IMR-90 (cell line): Measurements from ENCODE around the gene CDH2. TPM values are rescaled to one million over a fixed set of nuclear protein-coding genes. Genes with fewer than 3 reads are reported as not detected.

Experiments used
- ATAC-seq: fragments of 200-7000 bp; cut with Tn5 transposase; 2 replicates; pipeline ENCODE4 v1.9.1; 2020; ENCODE audit warnings: low read depth, mild to moderate bottlenecking, moderate library complexity
- BruUV-seq: library from RNA; stranded (reverse); fragments of 400-500 nt; replicated peaks from 2 replicates; lab custom pipeline; 2021; lab: Mats Ljungman, UMichigan
- CTCF ChIA-PET: fragments of 300-600 bp; formaldehyde crosslinking; extraction: SDS; loops from one replicate; lab custom pipeline; 2021; ENCODE audit warnings: antibody characterized with exemption; lab: Yijun Ruan, JAX
- POLR2A ChIA-PET: fragments of 300-600 bp; sonication (Branson Sonifier 250); formaldehyde crosslinking; loops from one replicate; lab custom pipeline; 2022; ENCODE audit warnings: antibody characterized with exemption; ENCODE audit not compliant: unreplicated experiment; lab: Charles Lee
- DNase-seq: peaks from one replicate; pipeline ENCODE4 v3.0.0; 2013
- H2AFZ ChIP-seq: replicated peaks from 2 replicates; pipeline ENCODE3; 2013; ENCODE audit warnings: low read length, mild to moderate bottlenecking; ENCODE audit not compliant: poor library complexity
- H2AK5ac ChIP-seq: 2 replicates; pipeline ENCODE4 v1.6.1; 2013; ENCODE audit warnings: low read depth, low read length, inconsistent platforms
- H2AK9ac ChIP-seq: replicated peaks from 2 replicates; pipeline ENCODE3; 2013; ENCODE audit warnings: mild to moderate bottlenecking, low read depth, low read length, moderate library complexity; ENCODE audit not compliant: poor library complexity
- H2BK120ac ChIP-seq: 2 replicates; pipeline ENCODE4 v1.6.1; 2013; ENCODE audit warnings: low read depth, low read length, inconsistent platforms
- H2BK15ac ChIP-seq: 3 replicates; pipeline ENCODE4 v1.6.1; 2013; ENCODE audit warnings: low read depth, low read length, inconsistent platforms
- H2BK20ac ChIP-seq: 2 replicates; pipeline ENCODE4 v1.6.1; 2013; ENCODE audit warnings: low read depth, mild to moderate bottlenecking, inconsistent platforms, low read length, moderate library complexity
- H2BK5ac ChIP-seq: 2 replicates; pipeline ENCODE4 v1.6.1; 2013; ENCODE audit warnings: mild to moderate bottlenecking, low read depth, low read length, inconsistent platforms; ENCODE audit not compliant: poor library complexity, severe bottlenecking
- H3K14ac ChIP-seq: replicated peaks from 2 replicates; pipeline ENCODE4 v1.6.1; 2013; ENCODE audit warnings: low read depth, low read length, inconsistent platforms
- H3K18ac ChIP-seq: 2 replicates; pipeline ENCODE4 v1.6.1; 2013; ENCODE audit warnings: low read depth, low read length, control low read depth
- H3K23ac ChIP-seq: 2 replicates; pipeline ENCODE4 v1.6.1; 2013; ENCODE audit warnings: low read depth, low read length, inconsistent platforms
- H3K27ac ChIP-seq: 2 replicates; pipeline ENCODE4 v1.5.1; 2013; ENCODE audit warnings: mild to moderate bottlenecking, control low read depth, low read length; ENCODE audit not compliant: insufficient read depth
- H3K27me3 ChIP-seq: 2 replicates; pipeline ENCODE4 v1.6.1; 2013; ENCODE audit warnings: low read length; ENCODE audit not compliant: control insufficient read depth, insufficient read depth
- H3K36me3 ChIP-seq: 2 replicates; pipeline ENCODE4 v1.6.1; 2013; ENCODE audit warnings: low read length, mixed read lengths; ENCODE audit not compliant: control insufficient read depth, insufficient read depth
- H3K4ac ChIP-seq: 2 replicates; pipeline ENCODE4 v1.6.1; 2013; ENCODE audit warnings: low read depth, low read length, inconsistent platforms
- H3K4me1 ChIP-seq: 2 replicates; pipeline ENCODE4 v1.6.1; 2013; ENCODE audit warnings: low read length, mixed read lengths; ENCODE audit not compliant: control insufficient read depth, insufficient read depth
- H3K4me2 ChIP-seq: 2 replicates; pipeline ENCODE4 v1.6.1; 2013; ENCODE audit warnings: low read depth, mild to moderate bottlenecking, control low read depth, low read length, moderate library complexity
- H3K4me3 ChIP-seq: 2 replicates; pipeline ENCODE4 v1.5.1; 2013; ENCODE audit warnings: low read depth, mild to moderate bottlenecking, control low read depth, low read length, moderate library complexity; ENCODE audit not compliant: insufficient read depth
- H3K56ac ChIP-seq: 2 replicates; pipeline ENCODE4 v1.6.1; 2013; ENCODE audit warnings: low read length, inconsistent platforms; ENCODE audit not compliant: insufficient read depth; ENCODE audit errors: extremely low read depth
- H3K79me1 ChIP-seq, 2 experiments: 2 replicates each; pipeline ENCODE4 v1.6.1; 2013; ENCODE audit warnings: low read length in 2 of 2, inconsistent platforms in 1 of 2, low read depth in 1 of 2
- H3K9ac ChIP-seq: 2 replicates; pipeline ENCODE4 v1.6.1; 2013; ENCODE audit warnings: low read depth, low read length, control low read depth
- H3K9me1 ChIP-seq: 2 replicates; pipeline ENCODE4 v1.6.1; 2013; ENCODE audit warnings: low read length, inconsistent platforms; ENCODE audit not compliant: insufficient read depth
- H3K9me3 ChIP-seq: 2 replicates; pipeline ENCODE4 v1.6.1; 2013; ENCODE audit warnings: low read length; ENCODE audit not compliant: control insufficient read depth, insufficient read depth
- H4K20me1 ChIP-seq: 2 replicates; pipeline ENCODE4 v1.6.1; 2013; ENCODE audit warnings: low read length, inconsistent platforms; ENCODE audit not compliant: insufficient read depth
- H4K5ac ChIP-seq: 2 replicates; pipeline ENCODE4 v1.6.1; 2013; ENCODE audit warnings: mild to moderate bottlenecking, low read depth, low read length, control low read depth
- H4K8ac ChIP-seq, 2 experiments: 2 replicates each; pipeline ENCODE4 v1.6.1; 2013; ENCODE audit warnings: low read depth in 2 of 2, low read length in 2 of 2, control low read depth in 1 of 2, inconsistent platforms in 1 of 2
- H4K91ac ChIP-seq: 2 replicates; pipeline ENCODE4 v1.6.1; 2013; ENCODE audit warnings: low read depth, low read length, inconsistent platforms; ENCODE audit not compliant: insufficient read depth
- BHLHE40 ChIP-seq: fragments of 150-350 bp; IDR thresholded peaks from 2 replicates; pipeline ENCODE4 v1.6.1; 2016; ENCODE audit warnings: mild to moderate bottlenecking, low read depth, low read length
- CEBPB ChIP-seq: IDR thresholded peaks from 2 replicates; pipeline ENCODE4 v1.6.1; 2012; ENCODE audit warnings: low read depth, low read length, improper control_type of control experiment
- CHD1 ChIP-seq: IDR thresholded peaks from 2 replicates; pipeline ENCODE4 v1.6.1; 2012; ENCODE audit warnings: low read depth, low read length, improper control_type of control experiment
- FOS ChIP-seq: fragments of 150-350 bp; IDR thresholded peaks from 2 replicates; pipeline ENCODE4 v1.6.1; 2016; ENCODE audit warnings: low read depth, low read length
- MAFK ChIP-seq: IDR thresholded peaks from 2 replicates; pipeline ENCODE4 v1.6.1; 2012; ENCODE audit warnings: low read depth, low read length, improper control_type of control experiment
- MAZ ChIP-seq: IDR thresholded peaks from 2 replicates; pipeline ENCODE4 v1.6.1; 2012; ENCODE audit warnings: low read depth, mild to moderate bottlenecking, low read length, improper control_type of control experiment, moderate library complexity, borderline replicate concordance
- MXI1 ChIP-seq: IDR thresholded peaks from 2 replicates; pipeline ENCODE4 v1.6.1; 2012; ENCODE audit warnings: low read depth, mild to moderate bottlenecking, low read length, moderate library complexity, borderline replicate concordance
- NFE2L2 ChIP-seq: fragments of 150-350 bp; IDR thresholded peaks from 2 replicates; pipeline ENCODE4 v1.6.1; 2016; ENCODE audit warnings: low read depth, mild to moderate bottlenecking, low read length
- POLR2A ChIP-seq: IDR thresholded peaks from 2 replicates; pipeline ENCODE4 v1.6.1; 2012; ENCODE audit warnings: mild to moderate bottlenecking, low read depth, low read length
- RAD21 ChIP-seq: IDR thresholded peaks from 2 replicates; pipeline ENCODE4 v1.6.1; 2012; ENCODE audit warnings: low read length, improper control_type of control experiment
- RFX5 ChIP-seq: IDR thresholded peaks from 2 replicates; pipeline ENCODE4 v1.8.0; 2012; ENCODE audit warnings: low read depth, mild to moderate bottlenecking, low read length, moderate library complexity
- SMC3 ChIP-seq: fragments of 150-350 bp; IDR thresholded peaks from 2 replicates; pipeline ENCODE4 v1.6.1; 2016; ENCODE audit warnings: low read depth, mild to moderate bottlenecking, antibody characterized with exemption, low read length, moderate library complexity
- USF2 ChIP-seq: fragments of 150-350 bp; IDR thresholded peaks from 2 replicates; pipeline ENCODE4 v1.6.1; 2017; ENCODE audit warnings: mild to moderate bottlenecking, antibody characterized with exemption, low read length, low read depth
- WGBS, 2 experiments: methylation state at CpG; one replicate each; pipeline versions ENCODE4 v1.1.5 to v1.1.7; 2013; ENCODE audit warnings: missing lambda C conversion rate in 2 of 2; ENCODE audit not compliant: insufficient read length in 1 of 2; ENCODE audit errors: extremely low coverage in 2 of 2; 5-methylcytosine and 5-hydroxymethylcytosine counted together
- dilution Hi-C: fragments of 300-500 bp; cut with HindIII; formaldehyde crosslinking; loops from one replicate; pipeline ENCODE4 v1.14.3; 2018; ENCODE audit warnings: low sequenced_read_pairs; ENCODE audit not compliant: unreplicated experiment
- in situ Hi-C: fragments of 300-500 bp; cut with MboI; formaldehyde crosslinking; loops from 3 replicates; pipeline ENCODE4 v1.14.3; 2019; ENCODE audit warnings: low sequenced_read_pairs, inconsistent platforms, mixed read lengths
- intact Hi-C: fragments of 100-400 bp; cut with micrococcal nuclease; formaldehyde crosslinking; loops from 2 replicates; pipeline ENCODE4 v1.10.0; 2022
- polyA plus RNA-seq, 3 experiments: library from polyadenylated mRNA; depleted of rRNA; stranded (reverse); fragments of >200 nt; gene quantifications; 2 replicates each; pipeline ENCODE4 v1.2.3, GENCODE V29; 2012; ENCODE audit warnings: low replicate concordance in 1 of 3
- total RNA-seq: library from RNA; depleted of rRNA; stranded (reverse); fragments of >200 nt; gene quantifications from 2 replicates; pipeline ENCODE4 v1.2.3, GENCODE V29; 2012
- TF ChIP-seq, protein P1 (sequence below): fragments of 150-350 bp; IDR thresholded peaks from 2 replicates; pipeline ENCODE4 v1.6.1; 2016; ENCODE audit warnings: low read depth, mild to moderate bottlenecking, low read length, moderate library complexity, borderline replicate concordance
- TF ChIP-seq, protein P2 (sequence below): conservative IDR thresholded peaks from 2 replicates; pipeline ENCODE4 v1.5.1; 2012; ENCODE audit warnings: mild to moderate bottlenecking, low read depth, low read length, improper control_type of control experiment

The CDH2 gene
- total and polyA plus RNA-seq, 2 of the 4 experiments (the other 2 are of a cell fraction), result 55.6 to 111 TPM

DNA sequence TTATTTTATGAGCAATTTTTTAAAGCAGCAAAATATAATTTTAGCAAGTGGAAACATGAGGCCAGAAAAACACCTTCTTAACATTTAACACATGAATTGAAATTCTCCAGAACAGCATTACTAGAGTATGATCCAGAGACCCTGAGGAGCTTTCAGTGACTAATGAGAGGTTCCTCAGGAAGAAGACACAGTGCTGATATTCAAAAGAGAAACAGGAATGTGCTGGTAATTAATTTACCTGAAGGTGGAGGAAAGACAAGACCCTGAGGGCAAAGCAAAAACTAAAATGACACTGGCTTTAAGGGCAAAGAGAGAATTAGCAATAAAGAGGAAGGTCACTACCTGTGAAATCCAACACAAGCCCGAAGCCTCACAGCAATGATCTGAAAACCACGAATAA is 97.0 kb downstream of the CDH2 start:
- no peaks in the 10 kb centered on the region; the same call in 1 of the 2 replicates for H3K36me3 ChIP-seq
- H3K4me1 ChIP-seq, result peaks cover 13% of the 10 kb centered on the region
- no peak overlapping the region for H2BK120ac ChIP-seq
- H2BK15ac ChIP-seq, result no peak overlapping the region
- H3K9me1 ChIP-seq, result no peaks in the 10 kb centered on the region; the same call in none of the 2 replicates
- no peaks in the 10 kb centered on the region for H3K27me3 ChIP-seq
- peaks cover 3% of the 10 kb centered on the region; the same call in 1 of the 2 replicates for H4K20me1 ChIP-seq
- no peak overlapping the region for H3K56ac ChIP-seq
- BruUV-seq, result no TSS peak
- no peak overlapping the region for H2BK20ac ChIP-seq
- ATAC-seq (no peak), DNase-seq (no peak)
- H4K5ac ChIP-seq, result no peak overlapping the region; the same call in 1 of the 2 replicates
- in situ Hi-C loops, result no loop called here
- no peak overlapping the region for H3K9ac ChIP-seq
- no CpG with 5 or more reads among the region's 2 CpGs for WGBS, 2 experiments
- dilution Hi-C loops, result no loop called here
- H3K4me3 ChIP-seq, result no peak overlapping the region
- H2BK5ac ChIP-seq, result no peak overlapping the region
- H3K79me1 ChIP-seq, result peaks cover 18 to 35% of the 10 kb centered on the region in 2 experiments
- TF ChIP-seq NFE2L2, result no peak
- TF ChIP-seq POLR2A, result no peak
- TF ChIP-seq SMC3, result no peak
- TF ChIP-seq, protein P1, sequence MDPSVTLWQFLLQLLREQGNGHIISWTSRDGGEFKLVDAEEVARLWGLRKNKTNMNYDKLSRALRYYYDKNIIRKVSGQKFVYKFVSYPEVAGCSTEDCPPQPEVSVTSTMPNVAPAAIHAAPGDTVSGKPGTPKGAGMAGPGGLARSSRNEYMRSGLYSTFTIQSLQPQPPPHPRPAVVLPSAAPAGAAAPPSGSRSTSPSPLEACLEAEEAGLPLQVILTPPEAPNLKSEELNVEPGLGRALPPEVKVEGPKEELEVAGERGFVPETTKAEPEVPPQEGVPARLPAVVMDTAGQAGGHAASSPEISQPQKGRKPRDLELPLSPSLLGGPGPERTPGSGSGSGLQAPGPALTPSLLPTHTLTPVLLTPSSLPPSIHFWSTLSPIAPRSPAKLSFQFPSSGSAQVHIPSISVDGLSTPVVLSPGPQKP, result no peak
- no peak for TF ChIP-seq USF2
- no peak for TF ChIP-seq MXI1
- TF ChIP-seq RAD21, result no peak
- no peak for TF ChIP-seq FOS
- TF ChIP-seq MAFK, result no peak
- no peak for TF ChIP-seq BHLHE40
- TF ChIP-seq MAZ, result no peak
- no peak for TF ChIP-seq RFX5
- TF ChIP-seq CEBPB, result no peak
- no peak for TF ChIP-seq CHD1
- TF ChIP-seq, protein P2, sequence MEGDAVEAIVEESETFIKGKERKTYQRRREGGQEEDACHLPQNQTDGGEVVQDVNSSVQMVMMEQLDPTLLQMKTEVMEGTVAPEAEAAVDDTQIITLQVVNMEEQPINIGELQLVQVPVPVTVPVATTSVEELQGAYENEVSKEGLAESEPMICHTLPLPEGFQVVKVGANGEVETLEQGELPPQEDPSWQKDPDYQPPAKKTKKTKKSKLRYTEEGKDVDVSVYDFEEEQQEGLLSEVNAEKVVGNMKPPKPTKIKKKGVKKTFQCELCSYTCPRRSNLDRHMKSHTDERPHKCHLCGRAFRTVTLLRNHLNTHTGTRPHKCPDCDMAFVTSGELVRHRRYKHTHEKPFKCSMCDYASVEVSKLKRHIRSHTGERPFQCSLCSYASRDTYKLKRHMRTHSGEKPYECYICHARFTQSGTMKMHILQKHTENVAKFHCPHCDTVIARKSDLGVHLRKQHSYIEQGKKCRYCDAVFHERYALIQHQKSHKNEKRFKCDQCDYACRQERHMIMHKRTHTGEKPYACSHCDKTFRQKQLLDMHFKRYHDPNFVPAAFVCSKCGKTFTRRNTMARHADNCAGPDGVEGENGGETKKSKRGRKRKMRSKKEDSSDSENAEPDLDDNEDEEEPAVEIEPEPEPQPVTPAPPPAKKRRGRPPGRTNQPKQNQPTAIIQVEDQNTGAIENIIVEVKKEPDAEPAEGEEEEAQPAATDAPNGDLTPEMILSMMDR, result no peak
- H3K4ac ChIP-seq, result no peak overlapping the region
- intact Hi-C loops, result no loop called here
- no peak overlapping the region for H3K14ac ChIP-seq
- no peak overlapping the region for H2AFZ ChIP-seq
- ChIA-PET CTCF (no interaction called here), POLR2A (no interaction called here)
- H4K8ac ChIP-seq, result no peak overlapping the region
- no peak overlapping the region for H3K18ac ChIP-seq
- H4K91ac ChIP-seq, result no peak overlapping the region
- no peak overlapping the region for H2AK9ac ChIP-seq
- H3K27ac ChIP-seq, result no peak overlapping the region
- H2AK5ac ChIP-seq, result no peak overlapping the region
- no peaks in the 10 kb centered on the region for H3K9me3 ChIP-seq
- H3K23ac ChIP-seq, result no peak overlapping the region
- no peak overlapping the region for H3K4me2 ChIP-seq
